ENCODE results near the gene CLDN10.

DNA sequence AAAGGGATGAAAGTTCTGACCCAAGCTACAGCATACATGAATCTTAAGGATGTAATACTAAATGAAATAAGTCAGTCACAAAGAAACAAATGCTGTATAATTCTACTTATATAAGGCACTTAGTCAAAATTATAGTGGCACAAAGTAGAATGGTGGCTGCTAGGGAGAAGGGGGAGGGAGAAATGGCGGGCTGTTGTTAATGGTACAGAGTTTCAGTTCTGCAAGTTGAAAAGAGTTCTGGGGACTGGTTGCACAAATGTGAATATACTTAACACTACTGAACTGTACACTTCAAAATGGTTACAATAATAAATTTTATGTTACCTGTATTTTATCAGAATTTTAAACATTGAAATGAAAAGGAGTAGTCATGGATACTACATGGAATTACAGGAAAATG lies 48.9 kb upstream of the CLDN10 start:
- TF ChIP-seq, protein P1, sequence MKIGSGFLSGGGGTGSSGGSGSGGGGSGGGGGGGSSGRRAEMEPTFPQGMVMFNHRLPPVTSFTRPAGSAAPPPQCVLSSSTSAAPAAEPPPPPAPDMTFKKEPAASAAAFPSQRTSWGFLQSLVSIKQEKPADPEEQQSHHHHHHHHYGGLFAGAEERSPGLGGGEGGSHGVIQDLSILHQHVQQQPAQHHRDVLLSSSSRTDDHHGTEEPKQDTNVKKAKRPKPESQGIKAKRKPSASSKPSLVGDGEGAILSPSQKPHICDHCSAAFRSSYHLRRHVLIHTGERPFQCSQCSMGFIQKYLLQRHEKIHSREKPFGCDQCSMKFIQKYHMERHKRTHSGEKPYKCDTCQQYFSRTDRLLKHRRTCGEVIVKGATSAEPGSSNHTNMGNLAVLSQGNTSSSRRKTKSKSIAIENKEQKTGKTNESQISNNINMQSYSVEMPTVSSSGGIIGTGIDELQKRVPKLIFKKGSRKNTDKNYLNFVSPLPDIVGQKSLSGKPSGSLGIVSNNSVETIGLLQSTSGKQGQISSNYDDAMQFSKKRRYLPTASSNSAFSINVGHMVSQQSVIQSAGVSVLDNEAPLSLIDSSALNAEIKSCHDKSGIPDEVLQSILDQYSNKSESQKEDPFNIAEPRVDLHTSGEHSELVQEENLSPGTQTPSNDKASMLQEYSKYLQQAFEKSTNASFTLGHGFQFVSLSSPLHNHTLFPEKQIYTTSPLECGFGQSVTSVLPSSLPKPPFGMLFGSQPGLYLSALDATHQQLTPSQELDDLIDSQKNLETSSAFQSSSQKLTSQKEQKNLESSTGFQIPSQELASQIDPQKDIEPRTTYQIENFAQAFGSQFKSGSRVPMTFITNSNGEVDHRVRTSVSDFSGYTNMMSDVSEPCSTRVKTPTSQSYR (CRISPR knock-in tag; IDR thresholded peaks at IDR 0.05): no peak
- TF ChIP-seq, protein P2, sequence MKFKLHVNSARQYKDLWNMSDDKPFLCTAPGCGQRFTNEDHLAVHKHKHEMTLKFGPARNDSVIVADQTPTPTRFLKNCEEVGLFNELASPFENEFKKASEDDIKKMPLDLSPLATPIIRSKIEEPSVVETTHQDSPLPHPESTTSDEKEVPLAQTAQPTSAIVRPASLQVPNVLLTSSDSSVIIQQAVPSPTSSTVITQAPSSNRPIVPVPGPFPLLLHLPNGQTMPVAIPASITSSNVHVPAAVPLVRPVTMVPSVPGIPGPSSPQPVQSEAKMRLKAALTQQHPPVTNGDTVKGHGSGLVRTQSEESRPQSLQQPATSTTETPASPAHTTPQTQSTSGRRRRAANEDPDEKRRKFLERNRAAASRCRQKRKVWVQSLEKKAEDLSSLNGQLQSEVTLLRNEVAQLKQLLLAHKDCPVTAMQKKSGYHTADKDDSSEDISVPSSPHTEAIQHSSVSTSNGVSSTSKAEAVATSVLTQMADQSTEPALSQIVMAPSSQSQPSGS (CRISPR knock-in tag; IDR thresholded peaks at IDR 0.05; ENCODE audit: borderline replicate concordance, low read depth): no peak
- TF ChIP-seq PRRX2 (CRISPR knock-in tag; IDR thresholded peaks at IDR 0.05) (no peak), SOX15 (CRISPR knock-in tag; IDR thresholded peaks at IDR 0.05) (no peak), NFYB (CRISPR knock-in tag; conservative IDR thresholded peaks at IDR 0.05; ENCODE audit: low read depth) (no peak), CBFB (CRISPR knock-in tag; IDR thresholded peaks at IDR 0.05; ENCODE audit: low read depth) (no peak), ZNF263 (CRISPR knock-in tag; IDR thresholded peaks at IDR 0.05; ENCODE audit: low read depth) (no peak)
- TF ChIP-seq, protein P3, sequence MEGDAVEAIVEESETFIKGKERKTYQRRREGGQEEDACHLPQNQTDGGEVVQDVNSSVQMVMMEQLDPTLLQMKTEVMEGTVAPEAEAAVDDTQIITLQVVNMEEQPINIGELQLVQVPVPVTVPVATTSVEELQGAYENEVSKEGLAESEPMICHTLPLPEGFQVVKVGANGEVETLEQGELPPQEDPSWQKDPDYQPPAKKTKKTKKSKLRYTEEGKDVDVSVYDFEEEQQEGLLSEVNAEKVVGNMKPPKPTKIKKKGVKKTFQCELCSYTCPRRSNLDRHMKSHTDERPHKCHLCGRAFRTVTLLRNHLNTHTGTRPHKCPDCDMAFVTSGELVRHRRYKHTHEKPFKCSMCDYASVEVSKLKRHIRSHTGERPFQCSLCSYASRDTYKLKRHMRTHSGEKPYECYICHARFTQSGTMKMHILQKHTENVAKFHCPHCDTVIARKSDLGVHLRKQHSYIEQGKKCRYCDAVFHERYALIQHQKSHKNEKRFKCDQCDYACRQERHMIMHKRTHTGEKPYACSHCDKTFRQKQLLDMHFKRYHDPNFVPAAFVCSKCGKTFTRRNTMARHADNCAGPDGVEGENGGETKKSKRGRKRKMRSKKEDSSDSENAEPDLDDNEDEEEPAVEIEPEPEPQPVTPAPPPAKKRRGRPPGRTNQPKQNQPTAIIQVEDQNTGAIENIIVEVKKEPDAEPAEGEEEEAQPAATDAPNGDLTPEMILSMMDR (IDR thresholded peaks at IDR 0.05): no peak

Measured in WTC11 (cell line).